ENCODE results near the gene DMRT3. TPM values are rescaled to one million over a fixed set of nuclear protein-coding genes. Genes with fewer than 3 reads are reported as not detected.

Gene DMRT3
- total and polyA plus RNA-seq, 10 of the 15 experiments (the other 5 are each of a cell fraction or from before 2014, with no cell fraction given), result 0.06 to 0.11 TPM; not detected in 8

GRCh38 chr9:1009101-1009707 is 32.7 kb downstream of the DMRT3 start (continued):
- TF ChIP-seq HCFC1 (IDR thresholded peaks at IDR 0.05; ENCODE audit: low read length) (no peak), ZNF384 (IDR thresholded peaks at IDR 0.05; ENCODE audit: borderline replicate concordance, low read depth, low read length) (no peak), POU2F2 (IDR thresholded peaks at IDR 0.05; ENCODE audit: borderline replicate concordance, low read depth, low read length) (peak; percentile 57; the same call in 1 of the 3 replicates), ZNF24 (IDR thresholded peaks at IDR 0.05) (0 out of 2 replicates have a peak, but pooled peaks have one; percentile 27), MYB (IDR thresholded peaks at IDR 0.05; ENCODE audit: borderline replicate concordance, low read depth, low read length) (no peak), ZBED1 (IDR thresholded peaks at IDR 0.05; ENCODE audit: borderline replicate concordance) (no peak), SMAD1 (IDR thresholded peaks at IDR 0.05; ENCODE audit: low read depth, partially characterized antibody) (peak; percentile 71), ZBTB40 (IDR thresholded peaks at IDR 0.05; ENCODE audit: borderline replicate concordance) (no peak), BHLHE40 (IDR thresholded peaks at IDR 0.05; ENCODE audit: borderline replicate concordance in 1 of 2, low read depth in 2 of 2, low read length in 1 of 2) (peak in 1 of 2 experiments; percentile 22; a peak in 1 of 4 replicates), KAT2A (conservative IDR thresholded peaks at IDR 0.05; ENCODE audit: control insufficient read depth, low read depth, low read length) (no peak), SMAD5 (IDR thresholded peaks at IDR 0.05; ENCODE audit: low read depth) (no peak), MEF2B (IDR thresholded peaks at IDR 0.05; ENCODE audit: partially characterized antibody, poor library complexity, severe bottlenecking) (no peak), KLF5 (IDR thresholded peaks at IDR 0.05; ENCODE audit: partially characterized antibody) (no peak), ATF7 (IDR thresholded peaks at IDR 0.05; ENCODE audit: low read depth) (no peak; the same call in 1 of the 2 replicates), PRDM15 (CRISPR knock-in tag; IDR thresholded peaks at IDR 0.05) (no peak), ZNF217 (IDR thresholded peaks at IDR 0.05) (no peak), TARDBP (IDR thresholded peaks at IDR 0.05; ENCODE audit: borderline replicate concordance) (no peak), TCF7 (IDR thresholded peaks at IDR 0.05; ENCODE audit: borderline replicate concordance) (no peak)
- TF ChIP-seq, protein P1, sequence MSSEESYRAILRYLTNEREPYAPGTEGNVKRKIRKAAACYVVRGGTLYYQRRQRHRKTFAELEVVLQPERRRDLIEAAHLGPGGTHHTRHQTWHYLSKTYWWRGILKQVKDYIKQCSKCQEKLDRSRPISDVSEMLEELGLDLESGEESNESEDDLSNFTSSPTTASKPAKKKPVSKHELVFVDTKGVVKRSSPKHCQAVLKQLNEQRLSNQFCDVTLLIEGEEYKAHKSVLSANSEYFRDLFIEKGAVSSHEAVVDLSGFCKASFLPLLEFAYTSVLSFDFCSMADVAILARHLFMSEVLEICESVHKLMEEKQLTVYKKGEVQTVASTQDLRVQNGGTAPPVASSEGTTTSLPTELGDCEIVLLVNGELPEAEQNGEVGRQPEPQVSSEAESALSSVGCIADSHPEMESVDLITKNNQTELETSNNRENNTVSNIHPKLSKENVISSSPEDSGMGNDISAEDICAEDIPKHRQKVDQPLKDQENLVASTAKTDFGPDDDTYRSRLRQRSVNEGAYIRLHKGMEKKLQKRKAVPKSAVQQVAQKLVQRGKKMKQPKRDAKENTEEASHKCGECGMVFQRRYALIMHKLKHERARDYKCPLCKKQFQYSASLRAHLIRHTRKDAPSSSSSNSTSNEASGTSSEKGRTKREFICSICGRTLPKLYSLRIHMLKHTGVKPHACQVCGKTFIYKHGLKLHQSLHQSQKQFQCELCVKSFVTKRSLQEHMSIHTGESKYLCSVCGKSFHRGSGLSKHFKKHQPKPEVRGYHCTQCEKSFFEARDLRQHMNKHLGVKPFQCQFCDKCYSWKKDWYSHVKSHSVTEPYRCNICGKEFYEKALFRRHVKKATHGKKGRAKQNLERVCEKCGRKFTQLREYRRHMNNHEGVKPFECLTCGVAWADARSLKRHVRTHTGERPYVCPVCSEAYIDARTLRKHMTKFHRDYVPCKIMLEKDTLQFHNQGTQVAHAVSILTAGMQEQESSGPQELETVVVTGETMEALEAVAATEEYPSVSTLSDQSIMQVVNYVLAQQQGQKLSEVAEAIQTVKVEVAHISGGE (CRISPR knock-in tag; IDR thresholded peaks at IDR 0.05), result no peak

Data from GM12878 (cell line).